ENCODE measurements around the gene MAML1. TPM values are rescaled to one million over a fixed set of nuclear protein-coding genes. Genes with fewer than 3 reads are reported as not detected.

Gene MAML1
- total RNA-seq, 1 donor from 2014 or later = 54.8 TPM

DNA sequence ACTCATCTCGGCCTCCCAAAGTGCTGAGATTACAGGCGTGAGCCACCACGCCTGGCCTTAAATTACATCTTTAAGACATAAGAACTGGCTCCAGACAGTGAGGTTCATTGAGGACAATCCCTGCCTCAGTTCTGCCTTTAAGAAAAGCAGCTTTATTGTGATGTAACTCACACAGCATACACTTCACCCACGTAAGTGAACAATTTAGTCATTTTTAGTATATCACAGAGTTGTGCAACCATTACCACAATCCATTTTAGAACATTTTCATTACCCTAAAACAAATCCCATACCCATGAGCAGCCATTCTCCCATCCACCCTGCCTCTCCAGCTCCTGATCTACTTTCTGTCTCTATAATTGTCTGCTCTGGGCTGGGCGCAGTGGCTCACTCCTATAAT, 37.2 kb downstream of the MAML1 start:
- no peak for DNase-seq (ENCODE audit: low spot score, unreplicated experiment)
- Mint-ChIP-seq H3K27me3 (no peaks in the 10 kb centered on the region), H3K9me3 (ENCODE audit: low read depth) (no peaks in the 10 kb centered on the region), H3K36me3 (ENCODE audit: insufficient read depth) (peaks cover 31% of the 10 kb centered on the region), H3K4me3 (ENCODE audit: low read depth) (no peak overlapping the region), H3K27ac (no peak overlapping the region), H3K4me1 (ENCODE audit: low read depth) (no peaks in the 10 kb centered on the region)
- TF ChIP-seq, protein P1, sequence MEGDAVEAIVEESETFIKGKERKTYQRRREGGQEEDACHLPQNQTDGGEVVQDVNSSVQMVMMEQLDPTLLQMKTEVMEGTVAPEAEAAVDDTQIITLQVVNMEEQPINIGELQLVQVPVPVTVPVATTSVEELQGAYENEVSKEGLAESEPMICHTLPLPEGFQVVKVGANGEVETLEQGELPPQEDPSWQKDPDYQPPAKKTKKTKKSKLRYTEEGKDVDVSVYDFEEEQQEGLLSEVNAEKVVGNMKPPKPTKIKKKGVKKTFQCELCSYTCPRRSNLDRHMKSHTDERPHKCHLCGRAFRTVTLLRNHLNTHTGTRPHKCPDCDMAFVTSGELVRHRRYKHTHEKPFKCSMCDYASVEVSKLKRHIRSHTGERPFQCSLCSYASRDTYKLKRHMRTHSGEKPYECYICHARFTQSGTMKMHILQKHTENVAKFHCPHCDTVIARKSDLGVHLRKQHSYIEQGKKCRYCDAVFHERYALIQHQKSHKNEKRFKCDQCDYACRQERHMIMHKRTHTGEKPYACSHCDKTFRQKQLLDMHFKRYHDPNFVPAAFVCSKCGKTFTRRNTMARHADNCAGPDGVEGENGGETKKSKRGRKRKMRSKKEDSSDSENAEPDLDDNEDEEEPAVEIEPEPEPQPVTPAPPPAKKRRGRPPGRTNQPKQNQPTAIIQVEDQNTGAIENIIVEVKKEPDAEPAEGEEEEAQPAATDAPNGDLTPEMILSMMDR (IDR thresholded peaks at IDR 0.05; ENCODE audit: unreplicated experiment) = no peak

DNA sequence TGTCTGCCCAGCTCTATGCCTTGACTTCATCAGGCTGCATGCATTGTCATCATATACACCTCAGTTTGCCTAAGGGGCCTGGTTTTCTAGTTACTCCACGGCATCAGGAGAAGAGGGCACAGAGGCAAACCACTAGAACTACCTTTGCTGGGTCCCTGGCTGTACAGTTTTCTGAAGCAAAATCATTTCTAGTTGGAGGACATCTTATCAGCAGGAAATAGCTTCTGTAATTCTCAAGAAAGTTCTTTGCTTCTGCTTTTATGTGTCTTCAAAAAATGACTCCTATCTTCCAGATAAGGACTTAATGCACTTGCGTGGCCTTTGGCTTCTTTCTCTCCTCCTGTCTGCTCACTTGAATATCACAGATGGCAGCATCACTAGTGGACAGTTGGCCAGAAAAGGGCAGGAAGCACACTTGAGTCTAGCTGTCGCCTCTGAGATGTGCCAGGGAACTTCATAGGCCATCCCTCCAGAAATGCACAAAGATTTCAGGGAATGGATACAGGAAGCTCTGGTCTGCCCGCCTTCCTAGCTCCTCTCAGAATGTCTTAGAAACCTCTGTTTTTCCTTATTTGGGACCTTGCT, 38.8 kb downstream of the MAML1 start:
- no peak for DNase-seq (ENCODE audit: low spot score, unreplicated experiment)
- Mint-ChIP-seq H3K27me3 (no peaks in the 10 kb centered on the region), H3K4me1 (ENCODE audit: low read depth) (no peaks in the 10 kb centered on the region), H3K36me3 (ENCODE audit: insufficient read depth) (peaks cover 35% of the 10 kb centered on the region), H3K4me3 (ENCODE audit: low read depth) (no peak overlapping the region), H3K9me3 (ENCODE audit: low read depth) (no peaks in the 10 kb centered on the region), H3K27ac (no peak overlapping the region)
- TF ChIP-seq, protein P1 (IDR thresholded peaks at IDR 0.05; ENCODE audit: unreplicated experiment) = no peak

DNA sequence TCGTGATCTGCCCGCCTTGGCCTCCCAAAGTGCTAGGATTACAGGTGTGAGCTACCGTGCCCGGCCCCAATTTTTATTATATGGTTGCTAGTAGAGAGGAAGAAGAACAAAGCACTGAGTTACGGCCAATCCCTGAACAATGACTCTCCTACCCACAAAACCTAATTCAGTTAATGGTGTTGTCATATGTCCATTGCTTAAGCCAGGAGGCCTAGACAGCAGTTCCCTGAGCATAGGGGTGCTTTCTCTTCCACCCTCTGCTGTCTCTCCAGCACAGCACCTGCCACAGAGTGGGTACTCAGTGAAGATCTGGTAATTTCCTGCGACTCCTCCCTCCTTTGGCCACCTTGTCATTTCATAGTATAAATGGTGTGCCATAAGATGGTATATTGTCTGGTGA, 39.7 kb downstream of the MAML1 start:
- H3K4me3 Mint-ChIP-seq (ENCODE audit: low read depth) = no peak overlapping the region
- TF ChIP-seq, protein P1 (IDR thresholded peaks at IDR 0.05; ENCODE audit: unreplicated experiment) = no peak
- H3K4me1 Mint-ChIP-seq (ENCODE audit: low read depth) = no peaks in the 10 kb centered on the region
- no peak for DNase-seq (ENCODE audit: low spot score, unreplicated experiment)
- no peak overlapping the region for H3K27ac Mint-ChIP-seq
- H3K9me3 Mint-ChIP-seq (ENCODE audit: low read depth) = no peaks in the 10 kb centered on the region
- H3K36me3 Mint-ChIP-seq (ENCODE audit: insufficient read depth) = peaks cover 35% of the 10 kb centered on the region
- H3K27me3 Mint-ChIP-seq = no peaks in the 10 kb centered on the region

DNA sequence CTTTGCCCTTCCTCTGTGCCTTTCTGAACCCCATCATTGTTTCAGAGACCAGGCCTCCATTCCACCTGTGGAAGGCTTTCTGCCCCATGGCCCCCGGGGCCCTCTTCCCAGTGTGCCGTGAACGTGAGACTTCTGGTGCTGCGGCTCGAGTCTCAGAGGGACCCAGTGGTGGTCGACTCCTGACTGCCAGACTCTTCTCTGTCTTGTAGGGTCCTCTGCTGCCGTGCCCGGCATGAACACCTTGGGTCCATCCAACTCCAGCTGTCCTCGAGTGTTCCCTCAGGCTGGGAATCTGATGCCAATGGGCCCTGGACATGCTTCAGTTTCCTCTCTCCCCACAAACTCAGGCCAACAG, 41.0 kb downstream of the MAML1 start:
- H3K4me1 Mint-ChIP-seq (ENCODE audit: low read depth) = no peaks in the 10 kb centered on the region
- no peak overlapping the region for H3K4me3 Mint-ChIP-seq (ENCODE audit: low read depth)
- peaks cover 33% of the 10 kb centered on the region for H3K36me3 Mint-ChIP-seq (ENCODE audit: insufficient read depth)
- no peak for DNase-seq (ENCODE audit: low spot score, unreplicated experiment)
- no peaks in the 10 kb centered on the region for H3K9me3 Mint-ChIP-seq (ENCODE audit: low read depth)
- no peaks in the 10 kb centered on the region for H3K27me3 Mint-ChIP-seq
- H3K27ac Mint-ChIP-seq = no peak overlapping the region
- TF ChIP-seq, protein P1 (IDR thresholded peaks at IDR 0.05; ENCODE audit: unreplicated experiment) = no peak

DNA sequence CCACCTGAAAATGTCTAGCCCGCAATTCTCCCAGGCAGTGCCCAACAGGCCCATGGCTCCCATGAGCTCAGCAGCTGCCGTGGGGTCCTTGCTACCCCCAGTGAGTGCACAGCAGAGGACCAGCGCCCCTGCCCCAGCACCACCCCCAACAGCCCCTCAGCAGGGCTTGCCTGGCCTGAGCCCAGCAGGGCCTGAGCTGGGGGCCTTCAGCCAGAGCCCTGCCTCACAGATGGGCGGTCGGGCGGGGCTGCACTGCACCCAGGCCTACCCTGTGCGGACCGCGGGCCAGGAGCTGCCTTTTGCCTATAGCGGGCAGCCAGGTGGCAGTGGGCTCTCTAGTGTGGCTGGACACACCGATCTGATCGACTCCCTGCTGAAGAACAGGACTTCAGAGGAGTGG, 41.8 kb downstream of the MAML1 start:
- H3K36me3 Mint-ChIP-seq (ENCODE audit: insufficient read depth) = peaks cover 27% of the 10 kb centered on the region
- H3K4me1 Mint-ChIP-seq (ENCODE audit: low read depth) = no peaks in the 10 kb centered on the region
- TF ChIP-seq, protein P1 (IDR thresholded peaks at IDR 0.05; ENCODE audit: unreplicated experiment) = no peak
- H3K27ac Mint-ChIP-seq = no peak overlapping the region
- no peak for DNase-seq (ENCODE audit: low spot score, unreplicated experiment)
- no peaks in the 10 kb centered on the region for H3K9me3 Mint-ChIP-seq (ENCODE audit: low read depth)
- H3K27me3 Mint-ChIP-seq = no peaks in the 10 kb centered on the region
- H3K4me3 Mint-ChIP-seq (ENCODE audit: low read depth) = no peak overlapping the region
